SIG-M5 (cell line): ENCODE results near the gene AGMO.

Experiments
- DNase-seq: peaks from one replicate; lab custom pipeline; 2025; lab: John Stamatoyannopoulos, UW

AGMO gene

DNA sequence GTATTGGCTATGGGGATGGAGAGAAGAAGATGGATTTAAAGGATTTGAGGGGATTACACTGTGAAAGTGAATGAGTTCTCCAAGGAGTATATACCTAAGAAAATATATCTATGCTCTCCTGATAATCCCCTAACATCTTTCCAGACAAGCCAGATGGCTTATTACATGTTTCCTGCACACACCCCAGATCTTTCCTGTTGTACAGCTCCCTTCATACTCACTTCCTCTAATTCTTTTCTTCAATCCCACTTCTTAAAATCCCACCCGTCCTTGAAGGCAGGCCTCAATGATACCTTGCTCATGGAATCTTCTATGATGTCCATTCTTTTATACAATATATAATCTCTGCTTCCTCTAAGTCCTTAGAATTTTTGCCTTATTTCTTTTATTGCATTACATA lies 342.1 kb downstream of the AGMO start:
- DNase-seq = no peak

DNA sequence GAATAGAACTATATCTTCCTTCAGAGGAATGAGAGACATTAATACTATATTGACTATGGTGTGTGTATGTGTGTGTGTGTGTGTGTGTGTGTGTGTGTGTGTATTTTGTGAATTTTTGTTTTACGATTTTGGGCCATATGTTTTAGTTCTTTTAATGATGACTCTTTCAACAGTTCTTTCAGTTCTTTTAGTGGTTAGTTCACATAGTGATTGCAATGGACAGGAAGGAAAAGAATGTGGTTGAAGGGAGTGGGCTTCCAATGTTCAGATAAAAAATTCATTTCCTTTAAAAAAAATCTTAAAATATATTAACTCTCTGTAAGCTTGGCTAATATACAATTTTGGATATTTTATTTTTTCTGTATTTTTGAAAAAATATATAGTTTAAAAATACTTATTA lies 343.6 kb downstream of the AGMO start:
- DNase-seq = no peak

- DNase-seq = no peak
Observed at GRCh38 chr7:15215616-15216015, 346.2 kb downstream of the AGMO start.

GRCh38 chr7:15214976-15215375 lies 346.8 kb downstream of the AGMO start:
- no peak for DNase-seq

DNA sequence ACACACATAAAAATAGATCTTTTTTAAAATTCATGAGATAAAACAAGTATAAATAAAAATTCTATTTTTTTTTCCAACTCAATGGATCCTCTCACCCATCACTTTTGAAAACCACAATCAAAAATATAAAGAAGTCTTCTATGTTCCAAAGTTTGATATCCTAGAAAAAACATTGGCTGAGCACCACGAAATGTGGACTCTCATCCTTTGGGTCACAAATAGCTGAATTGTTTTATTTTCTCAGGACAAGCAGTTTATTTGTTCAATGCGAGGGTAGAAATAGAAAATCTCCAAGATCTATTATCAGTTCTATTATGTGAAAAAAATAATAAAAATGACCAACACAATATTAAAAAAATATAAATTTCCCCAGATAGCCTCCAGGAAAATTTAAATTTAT lies 348.7 kb downstream of the AGMO start:
- DNase-seq = no peak

DNA sequence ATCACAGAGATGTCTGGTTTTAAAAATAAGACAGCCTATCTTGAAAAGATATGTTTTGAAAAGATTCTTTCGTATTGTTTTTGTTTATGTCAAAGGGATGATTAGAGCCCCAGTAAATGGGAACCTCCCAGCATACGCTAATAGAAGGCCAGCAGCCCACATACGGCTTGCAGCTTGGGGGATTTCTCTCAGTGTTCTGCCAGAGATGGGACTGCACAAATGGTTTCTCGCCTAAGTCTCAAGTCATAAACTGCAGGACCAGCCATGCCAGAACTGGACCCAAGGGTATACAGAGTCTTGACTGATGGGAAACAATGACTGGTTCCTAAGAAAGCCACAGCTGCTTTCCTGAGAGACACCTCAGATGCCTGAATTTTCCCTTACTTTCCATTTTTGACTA lies 352.4 kb downstream of the AGMO start:
- DNase-seq = no peak

DNA sequence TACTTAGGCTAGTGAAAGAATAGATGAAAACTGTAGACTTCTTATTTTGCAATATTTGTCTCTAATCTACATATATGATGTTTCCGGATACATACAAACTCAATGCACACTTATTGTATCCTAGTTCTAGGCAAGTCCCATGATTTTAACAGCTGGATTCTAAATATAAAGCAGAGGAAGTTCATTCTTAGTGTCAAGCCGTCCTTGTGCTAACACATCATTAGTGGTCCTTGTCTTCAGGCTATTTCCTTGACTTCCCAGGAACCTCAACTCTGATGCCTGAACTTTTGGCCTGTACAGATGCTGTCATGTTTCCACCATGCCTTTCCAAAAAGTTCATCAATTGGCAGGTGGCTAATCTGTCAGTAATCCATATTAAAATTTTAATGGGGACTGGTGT lies 357.4 kb downstream of the AGMO start:
- no peak for DNase-seq

DNA sequence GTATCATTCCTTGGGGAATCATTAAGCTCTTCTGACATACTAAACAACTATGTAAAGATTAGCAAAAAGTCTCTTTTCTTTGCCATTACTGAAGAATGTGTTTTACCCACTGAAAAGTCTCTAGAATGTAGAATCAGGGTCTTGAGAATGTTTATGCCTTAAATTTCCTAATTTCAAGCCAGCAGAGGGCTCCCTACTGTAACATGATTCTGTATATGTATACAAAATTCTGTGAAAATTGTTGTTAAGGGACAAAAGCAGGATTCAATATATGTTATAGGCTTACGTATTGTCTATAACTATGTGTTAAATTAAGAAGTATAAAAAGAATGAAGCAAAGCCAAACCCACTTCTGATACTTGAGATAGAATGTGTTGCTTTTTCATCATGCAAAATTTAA lies 362.3 kb downstream of the AGMO start:
- DNase-seq = no peak

DNA sequence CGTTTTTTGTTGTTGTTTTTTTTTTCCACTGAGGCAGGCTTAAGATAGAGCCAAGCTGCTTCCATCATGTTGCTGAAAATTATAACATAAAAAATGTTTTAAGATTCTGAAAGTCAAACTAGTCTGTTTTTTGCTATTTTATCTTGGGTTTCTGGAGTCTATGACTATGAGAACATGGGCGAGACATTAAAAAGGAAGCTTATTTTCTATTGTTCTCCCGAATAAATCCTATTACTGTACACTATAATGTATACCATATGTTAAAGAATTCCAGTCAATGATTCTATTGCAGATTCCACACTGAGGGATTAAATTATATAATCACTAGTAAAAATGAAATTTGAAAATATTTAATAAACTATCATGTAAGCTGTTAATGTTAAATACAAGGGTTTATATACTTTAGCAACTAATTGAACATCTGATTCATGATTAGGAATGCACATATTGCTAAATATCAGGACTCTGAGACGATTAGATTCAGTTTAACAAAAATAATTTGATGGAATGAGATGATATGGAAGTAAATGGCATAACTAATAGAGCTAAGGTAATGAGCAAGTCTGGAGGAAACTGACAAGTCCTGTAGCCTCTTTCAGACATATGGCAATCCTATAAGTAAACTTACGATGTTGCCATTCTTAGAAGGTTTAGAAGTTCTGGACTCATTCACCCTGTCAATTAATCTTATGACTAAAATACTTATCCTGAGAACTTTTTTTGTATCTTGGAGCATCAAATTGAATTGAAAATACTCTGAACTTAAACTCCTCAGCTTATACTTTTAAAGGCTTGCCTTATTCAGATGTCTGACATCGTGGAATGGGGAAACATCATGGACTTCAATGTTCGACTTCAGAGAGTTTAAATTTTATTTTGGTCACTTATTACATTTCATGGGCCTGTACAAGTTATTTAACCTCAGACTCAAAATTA lies 364.5 kb downstream of the AGMO start:
- DNase-seq = no peak

DNA sequence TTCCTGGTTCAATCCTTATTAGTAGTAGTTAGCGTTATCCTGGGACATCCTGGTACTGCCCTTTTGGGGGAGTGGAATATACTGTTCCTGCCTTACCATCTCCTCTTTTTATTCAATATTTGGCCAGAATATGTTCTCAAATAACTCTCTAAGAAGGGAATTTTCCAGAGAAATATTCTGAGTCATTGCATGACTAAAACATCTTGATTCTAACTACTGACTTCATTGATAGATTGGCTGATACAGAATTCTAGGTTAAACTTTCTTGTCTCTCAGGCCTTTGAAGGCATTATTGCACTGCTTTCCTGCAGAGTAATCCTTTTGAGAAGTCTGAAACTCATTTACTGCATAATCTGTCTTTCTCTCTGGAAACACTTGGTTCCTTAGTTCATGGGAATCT lies 383.8 kb downstream of the AGMO start:
- no peak for DNase-seq

DNA sequence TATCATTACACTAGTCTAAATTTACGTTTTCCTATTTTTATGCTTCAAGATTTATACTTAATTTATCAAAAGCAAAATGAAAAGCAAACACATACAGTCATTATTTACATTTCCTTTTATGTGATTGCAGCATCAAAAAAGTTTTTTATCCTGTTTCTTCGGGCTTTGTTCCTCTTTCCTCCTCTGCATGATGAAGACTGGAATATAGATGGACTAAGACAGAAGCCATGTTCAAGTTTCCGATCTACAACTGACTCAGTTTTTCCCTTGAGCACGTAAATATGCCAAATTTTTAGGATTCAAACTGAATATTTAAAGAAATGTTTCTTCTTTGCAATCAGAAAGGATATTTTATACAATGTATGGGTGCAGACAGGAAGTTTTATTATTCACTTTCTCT lies 385.7 kb downstream of the AGMO start:
- no peak for DNase-seq

DNA sequence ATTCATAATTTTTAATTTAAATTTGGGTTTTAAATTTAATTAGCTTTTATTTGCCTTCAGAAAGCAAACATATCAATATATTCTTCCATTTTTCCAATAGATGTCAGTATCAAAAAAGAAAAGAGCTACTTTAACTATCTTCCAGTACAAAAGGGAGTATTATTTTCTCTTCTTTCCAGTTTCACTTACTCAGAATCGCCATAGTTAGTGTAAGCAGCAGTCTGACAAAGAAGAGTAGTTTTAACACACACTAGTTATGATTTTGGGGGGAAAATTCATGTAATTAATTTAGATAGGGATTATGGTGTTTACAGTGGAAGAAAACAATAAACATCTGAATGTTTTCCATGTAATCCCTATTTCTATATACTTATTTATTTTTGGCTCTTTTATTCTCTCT lies 386.7 kb downstream of the AGMO start:
- DNase-seq = no peak

DNA sequence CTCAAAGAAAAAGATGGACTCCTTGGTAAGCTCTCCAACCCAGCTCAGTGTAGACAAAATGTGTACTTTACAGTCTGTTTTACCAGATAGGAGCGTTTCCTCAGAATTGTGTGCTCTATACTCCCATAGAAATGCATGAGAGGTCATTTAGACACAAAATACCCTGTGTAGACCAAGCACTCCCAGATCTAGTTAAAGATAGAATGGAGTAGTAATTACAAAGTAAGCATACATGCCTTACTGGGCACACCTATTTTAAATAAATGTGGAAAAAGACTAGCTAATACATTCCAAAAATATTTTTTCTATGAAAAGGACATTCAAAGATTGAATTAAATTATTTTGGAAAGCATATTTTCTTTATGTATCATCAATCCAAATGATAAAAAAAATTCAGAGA lies 387.3 kb downstream of the AGMO start:
- no peak for DNase-seq

DNA sequence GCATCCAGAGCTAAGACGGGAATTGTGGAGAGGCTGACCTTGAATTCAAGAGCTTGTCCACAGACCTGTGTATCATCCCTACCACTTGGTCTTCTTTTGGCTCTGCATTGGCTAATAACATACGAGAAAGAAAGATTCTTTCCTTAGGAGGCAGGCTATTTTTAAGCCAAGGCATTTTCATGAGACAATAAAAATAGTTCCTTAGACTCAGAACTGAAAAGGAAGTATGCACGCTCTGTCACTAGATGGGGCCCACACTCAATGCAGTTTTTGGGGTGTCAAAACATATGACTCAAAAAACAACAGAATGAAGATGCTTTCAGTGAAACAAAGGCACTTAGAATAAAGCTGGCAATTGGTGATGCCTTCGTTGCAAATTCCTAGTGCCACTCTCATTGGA lies 393.3 kb downstream of the AGMO start:
- DNase-seq = no peak

GRCh38 chr7:15167912-15168311 lies 393.9 kb downstream of the AGMO start:
- DNase-seq = no peak

- no peak for DNase-seq
Observed at GRCh38 chr7:15166620-15167019, 395.2 kb downstream of the AGMO start.

DNA sequence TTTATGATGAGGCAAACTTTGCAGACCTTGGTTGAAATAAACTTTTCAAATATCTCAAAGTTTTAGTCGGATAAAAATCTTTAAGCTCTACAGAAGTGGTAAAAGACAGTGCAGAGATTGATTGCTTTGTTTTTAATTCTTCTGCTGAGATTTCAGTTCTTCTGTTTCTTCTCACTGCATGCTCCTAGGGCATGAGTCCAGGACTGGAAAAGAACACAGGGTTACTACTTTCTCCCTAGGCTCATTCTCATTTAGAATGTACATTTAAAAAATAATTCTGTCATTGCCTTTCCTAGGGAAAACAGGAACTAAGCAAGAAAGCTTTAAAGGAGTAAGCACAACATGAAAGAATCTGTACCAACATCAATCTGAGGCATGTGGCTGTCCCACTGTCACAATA lies 402.6 kb downstream of the AGMO start:
- no peak for DNase-seq

GRCh38 chr7:15158141-15158810 lies 403.5 kb downstream of the AGMO start:
- DNase-seq = no peak
